HL-60/S4 treated with retinoic acid at 250 ng/mL for 4 days and 3 days (cell line): ENCODE measurements around the gene HIVEP3.

ENCODE experiments used
- in situ Hi-C: fragments of 300-500 bp; cut with MboI; formaldehyde crosslinking; loops from 2 replicates; pipeline ENCODE4 v1.7.0; 2022; ENCODE audit warnings: low sequenced_read_pairs

Gene HIVEP3

DNA sequence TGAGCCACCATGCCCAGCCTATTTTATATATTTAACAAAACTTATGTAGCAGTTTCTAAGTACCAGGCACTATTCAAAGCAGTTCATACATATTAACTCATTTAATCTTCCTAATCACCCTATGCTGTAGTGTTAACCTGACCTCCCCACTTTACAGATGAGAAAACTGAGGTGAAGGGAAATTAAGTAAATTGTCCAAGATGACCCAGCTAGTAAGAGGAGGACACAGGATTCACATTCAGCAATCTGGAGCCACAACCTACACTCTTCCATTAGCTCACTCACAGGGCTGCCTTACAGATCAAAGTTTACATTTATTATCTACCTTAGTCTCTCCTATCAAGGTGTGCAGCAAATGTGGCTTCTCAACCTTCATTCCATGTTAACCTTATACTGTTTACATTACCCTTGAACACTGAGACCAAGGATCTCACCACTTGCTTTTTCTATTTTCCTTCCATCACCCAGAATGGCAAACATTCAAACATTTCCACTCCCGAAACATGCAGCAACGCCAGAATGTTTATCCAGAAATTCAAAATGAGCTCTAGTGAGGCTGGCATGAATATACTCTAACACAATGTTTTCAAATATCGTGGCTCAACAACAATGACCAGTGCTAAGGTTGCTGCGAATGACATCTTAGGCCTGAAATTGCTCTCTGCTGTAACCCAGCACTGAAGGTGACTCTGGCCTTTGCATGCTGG is 24.5 kb downstream of the HIVEP3 start:
- in situ Hi-C loops, result no loop called here

DNA sequence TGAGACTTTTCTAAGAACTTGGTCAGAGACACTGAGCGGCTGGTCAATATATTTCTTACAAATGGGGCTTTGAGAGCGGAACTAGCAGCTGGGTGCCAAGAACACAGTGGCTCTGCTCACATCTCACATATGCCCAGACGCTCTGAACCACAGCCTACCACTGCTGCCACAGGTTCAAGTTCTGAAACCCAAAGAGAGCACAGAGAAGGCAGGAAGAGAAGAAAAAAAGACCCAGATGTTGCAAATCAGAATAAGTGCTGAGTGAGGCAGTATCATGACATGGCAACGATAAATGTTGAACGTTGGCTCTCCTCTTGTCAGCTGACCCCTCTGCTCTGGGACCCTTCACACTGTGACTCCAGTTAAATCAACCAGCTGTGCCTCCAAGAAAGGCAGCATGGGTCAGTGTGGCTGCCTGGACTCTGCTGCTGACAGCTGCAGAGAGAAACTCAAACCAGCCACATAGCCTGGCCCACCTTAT is 26.4 kb downstream of the HIVEP3 start:
- in situ Hi-C loops, result no loop called here

DNA sequence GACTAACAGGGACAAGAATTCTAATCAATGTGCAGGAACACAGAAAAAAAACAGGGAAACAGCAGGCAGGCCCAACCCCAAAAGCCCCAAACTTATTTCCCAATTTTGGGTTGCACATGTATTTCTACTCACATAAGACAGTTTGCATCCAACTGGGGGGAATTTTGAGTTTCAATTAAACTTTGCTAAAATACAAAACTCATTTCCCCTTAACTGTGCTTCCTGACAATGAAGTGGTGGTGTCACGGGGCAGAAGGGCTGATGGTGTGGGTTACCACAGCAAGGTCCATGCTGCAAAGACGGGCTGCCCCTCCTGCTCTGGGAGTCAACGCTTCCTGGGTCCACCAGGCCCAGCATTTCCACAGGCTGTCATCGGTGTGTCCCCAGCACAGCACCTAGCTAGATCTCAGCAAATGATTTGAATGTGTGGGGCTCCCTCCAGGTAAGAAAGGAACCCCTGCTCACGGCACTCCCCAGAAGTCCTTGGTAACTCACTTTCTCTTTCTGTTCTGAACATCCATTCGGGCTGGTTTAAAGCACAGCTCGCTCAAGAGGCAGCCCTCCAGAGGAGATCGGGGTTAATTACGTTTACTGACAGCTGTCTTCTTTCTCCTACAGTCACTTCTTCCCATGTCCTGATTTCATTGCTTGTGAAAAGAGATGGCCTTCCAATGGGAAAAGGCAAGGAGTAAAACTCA is 27.4 kb downstream of the HIVEP3 start:
- in situ Hi-C loops, result no loop called here

DNA sequence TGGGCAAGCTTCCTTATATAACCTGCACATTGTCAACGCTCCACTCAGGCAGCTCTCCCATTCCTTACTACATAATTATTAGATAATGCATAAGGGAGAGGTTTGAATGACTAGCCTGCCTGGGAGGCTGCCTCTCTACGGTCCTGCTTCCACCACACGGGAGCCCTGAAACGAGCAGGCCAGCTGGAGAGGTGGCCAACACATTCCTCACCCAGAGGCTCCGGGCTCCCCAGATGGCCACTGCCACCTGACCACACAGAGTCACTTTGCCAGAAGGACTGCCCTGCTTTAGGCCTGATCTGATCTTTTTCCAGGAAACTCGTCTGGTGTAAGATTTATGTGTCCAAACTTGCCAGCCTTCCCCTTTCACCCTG is 27.9 kb downstream of the HIVEP3 start:
- in situ Hi-C loops, result no loop called here

DNA sequence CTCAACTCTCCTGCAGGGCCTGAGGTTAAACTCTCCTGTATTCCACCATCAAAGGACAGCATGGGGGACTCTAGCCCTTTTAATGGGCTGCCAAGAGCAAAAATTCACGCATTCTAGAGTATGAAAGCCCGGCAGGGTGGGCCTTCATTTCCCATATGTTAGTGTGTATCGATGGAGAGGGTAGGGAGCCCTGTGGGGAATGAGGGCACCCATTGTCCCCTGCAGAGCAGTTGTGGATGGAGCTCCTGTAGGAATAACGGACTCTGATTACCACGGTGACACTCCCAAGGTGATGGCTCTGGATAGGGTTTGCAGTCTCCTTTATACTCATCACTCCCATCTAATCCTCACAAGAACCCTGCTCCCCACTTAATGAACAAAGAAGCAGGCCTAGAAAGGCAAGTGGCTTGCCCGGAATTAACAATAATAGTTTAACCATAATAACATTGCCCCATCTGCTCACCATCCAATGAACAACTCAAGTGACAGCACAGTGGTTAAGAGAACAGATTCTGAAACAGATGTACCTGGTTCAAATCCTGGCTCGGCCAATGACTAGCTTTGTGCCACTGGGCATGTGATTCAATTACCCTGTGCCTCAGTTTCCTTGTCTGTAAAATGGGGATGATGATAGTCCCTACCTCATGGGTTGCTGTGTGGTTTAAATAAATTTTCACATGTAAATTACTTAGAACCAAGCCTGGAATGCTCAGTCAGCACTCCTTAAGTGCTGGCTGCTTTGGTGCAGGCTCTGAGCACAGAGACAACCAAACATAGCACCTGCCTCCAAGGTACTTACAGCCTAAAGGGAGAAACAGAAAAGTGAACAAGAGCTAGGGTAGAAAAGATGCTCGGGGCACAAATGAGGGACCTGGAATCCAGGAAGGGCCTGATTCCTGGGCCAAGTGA is 29.0 kb downstream of the HIVEP3 start:
- in situ Hi-C loops, result no loop called here

DNA sequence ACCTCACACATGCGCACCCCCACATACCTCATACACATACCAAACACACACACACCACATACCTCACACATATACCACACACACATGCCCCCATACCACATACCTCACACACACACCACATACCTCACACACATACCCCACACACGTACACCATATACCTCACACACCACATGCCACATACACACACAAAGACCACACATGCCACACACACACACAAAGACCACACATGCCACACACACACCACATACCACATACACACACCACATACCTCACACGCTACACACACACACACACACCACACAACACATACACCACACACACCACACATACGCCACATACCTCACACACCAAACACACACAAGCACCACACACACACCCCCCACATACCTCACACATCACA is 30.0 kb downstream of the HIVEP3 start:
- in situ Hi-C loops, result no loop called here

DNA sequence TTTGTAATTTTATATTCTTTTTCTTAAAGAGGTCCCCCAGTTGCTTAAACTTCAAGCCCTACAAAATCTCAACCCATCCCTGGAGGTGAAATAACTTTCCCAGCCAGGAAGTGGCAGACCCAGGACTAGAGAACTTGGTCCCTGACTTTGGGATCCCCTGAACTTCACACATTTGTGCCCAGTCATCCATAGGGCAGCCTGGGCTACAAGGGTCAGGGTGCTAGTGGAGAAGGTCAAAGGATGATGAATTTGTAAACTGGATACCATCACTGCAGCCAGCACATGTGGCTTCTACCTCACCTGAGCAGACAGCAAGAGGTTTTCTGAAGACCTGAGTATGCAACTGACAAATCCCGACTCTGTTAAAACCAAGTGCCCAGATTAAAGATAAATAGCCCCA is 31.4 kb downstream of the HIVEP3 start:
- in situ Hi-C loops, result no loop called here

DNA sequence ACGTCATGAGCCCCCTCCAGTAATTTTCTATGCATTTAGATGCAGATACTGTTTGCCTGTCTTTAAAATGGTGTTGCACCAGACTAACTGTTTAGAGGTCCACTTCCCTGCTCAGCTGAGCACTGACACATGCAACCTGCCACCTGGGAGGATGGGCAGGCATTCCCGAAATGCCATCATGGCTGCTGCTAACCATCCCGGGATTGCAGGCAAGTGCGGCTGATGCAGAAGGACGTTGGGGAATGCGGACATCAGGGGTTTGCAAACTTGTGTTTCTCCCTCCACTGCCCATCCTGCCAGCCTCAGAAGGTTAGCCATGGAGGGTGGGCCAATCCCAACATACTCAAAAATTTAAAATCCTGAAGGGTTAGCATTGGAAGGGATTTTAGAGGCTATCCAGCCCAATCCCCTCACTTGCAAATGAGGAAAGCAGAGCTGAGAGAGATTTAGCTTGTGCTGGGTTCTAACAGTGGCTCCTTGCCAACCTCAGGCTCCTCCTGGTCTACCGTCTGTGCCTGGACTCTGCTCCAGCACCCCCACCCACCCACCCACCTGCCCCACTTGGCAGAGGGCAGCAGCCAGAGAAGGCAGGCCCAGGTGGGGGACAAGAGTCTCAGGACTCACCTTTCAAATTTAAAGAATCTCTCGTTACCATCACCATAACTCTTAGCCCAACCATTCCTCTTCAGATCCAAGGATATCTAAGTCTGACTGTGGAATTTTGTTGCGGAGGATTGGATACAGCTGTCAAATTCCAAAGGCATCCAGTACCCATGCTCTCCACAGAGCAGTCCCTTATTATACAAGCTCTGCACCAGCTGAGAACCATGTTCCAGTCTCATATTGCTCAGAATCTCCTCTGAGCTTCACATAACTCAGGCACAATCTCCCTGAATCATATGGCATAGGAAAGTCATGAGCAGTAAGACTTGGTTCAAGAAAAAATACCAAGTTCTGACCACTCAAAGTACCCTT is 34.2 kb downstream of the HIVEP3 start:
- in situ Hi-C loops, result no loop called here

DNA sequence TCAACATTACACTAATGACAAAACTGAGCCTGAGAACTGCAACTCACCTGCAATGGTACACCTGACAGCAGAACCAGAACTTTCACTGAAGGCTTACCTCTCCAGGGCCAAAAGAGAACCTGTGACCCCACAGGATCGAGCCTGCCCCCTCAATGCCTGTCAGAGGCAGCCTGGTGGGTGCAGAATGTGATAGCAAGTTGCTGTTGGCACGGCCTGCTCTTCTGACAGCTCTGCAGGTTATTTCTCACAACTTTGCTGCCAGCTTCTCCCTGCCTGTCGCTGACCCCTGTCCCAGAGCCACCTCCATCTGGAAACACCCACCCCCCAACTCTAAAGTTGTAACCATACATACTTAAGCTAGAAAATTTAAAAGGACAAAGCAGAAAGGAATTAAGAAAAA is 35.2 kb downstream of the HIVEP3 start:
- in situ Hi-C loops, result no loop called here

DNA sequence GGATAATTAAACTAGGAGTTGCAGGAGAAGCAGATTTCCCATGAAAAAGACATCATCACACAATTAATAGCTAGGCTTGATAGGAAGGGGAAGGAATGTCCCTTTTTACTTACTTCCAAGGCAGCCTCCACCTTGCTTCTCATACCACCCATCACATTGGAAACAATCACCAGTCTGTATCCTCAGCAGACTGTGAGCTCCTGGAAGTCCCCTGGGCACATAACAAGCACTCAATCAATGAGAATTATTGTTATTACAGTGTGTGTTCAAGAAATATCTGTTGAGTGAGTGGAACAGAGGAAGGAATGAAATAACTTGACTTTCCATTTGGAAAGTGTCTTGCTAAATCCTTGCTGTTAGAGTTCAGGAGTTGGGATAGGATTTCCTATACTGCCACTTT is 36.2 kb downstream of the HIVEP3 start:
- in situ Hi-C loops, result no loop called here

DNA sequence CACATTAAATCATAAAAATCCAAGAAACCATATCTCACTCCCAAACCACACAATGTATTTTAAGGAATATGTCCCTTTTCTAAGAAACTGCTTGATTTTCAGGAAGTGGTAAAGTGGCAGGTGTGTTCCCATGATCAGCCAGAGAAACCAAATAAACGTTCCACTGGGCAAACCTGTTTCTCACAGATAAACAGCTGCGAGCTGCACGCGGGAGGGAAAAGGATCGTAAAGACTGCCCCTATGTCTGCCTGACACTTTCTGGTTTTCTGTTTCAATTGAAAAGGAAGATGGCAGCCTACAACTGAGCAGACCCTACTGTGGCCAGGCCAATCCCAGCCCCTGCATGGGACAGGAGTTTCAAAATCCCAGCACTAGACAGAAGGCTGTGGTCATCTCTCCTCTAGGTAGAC is 36.6 kb downstream of the HIVEP3 start:
- in situ Hi-C loops, result no loop called here

DNA sequence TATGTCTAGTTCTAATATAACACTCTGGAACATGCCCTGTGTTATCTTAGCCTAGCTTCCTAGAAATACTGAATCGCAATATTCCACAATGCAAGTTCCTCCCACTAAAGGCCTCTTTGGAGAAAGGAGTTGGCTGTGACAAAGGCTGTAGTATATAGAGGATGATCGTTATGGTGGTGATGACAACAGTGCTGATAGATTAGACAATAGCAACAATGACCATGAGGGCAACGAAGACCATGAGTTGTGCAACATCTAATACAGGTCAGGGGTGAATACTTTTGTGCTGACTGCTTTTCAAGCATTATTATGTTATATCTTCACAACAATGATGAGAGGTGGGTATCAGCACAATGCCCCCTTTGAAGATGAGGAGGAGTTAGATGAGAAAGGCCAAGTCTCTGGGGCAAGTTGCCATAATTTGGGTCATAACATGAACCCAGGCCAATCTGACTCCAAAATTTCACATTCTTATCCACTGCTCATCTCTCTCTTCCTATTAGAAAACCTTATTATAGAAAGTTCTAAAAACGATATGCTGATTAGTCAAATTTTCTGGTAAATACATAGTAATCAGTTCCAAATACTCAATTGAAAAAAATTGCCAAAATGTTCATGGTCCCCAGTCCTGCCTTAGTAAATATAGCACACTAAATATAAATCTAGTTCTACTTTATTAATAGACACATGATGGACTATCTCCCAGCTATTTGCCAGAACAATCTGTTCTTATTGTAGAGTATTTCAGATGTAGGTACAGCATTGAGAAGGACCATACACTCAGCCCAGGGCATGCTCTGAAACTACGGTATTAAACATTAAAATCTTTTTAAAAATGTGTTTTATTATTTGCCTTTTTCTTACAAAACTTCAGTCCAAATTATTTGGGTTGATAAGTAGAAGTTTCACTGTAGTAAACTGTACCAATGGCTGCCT is 37.5 kb downstream of the HIVEP3 start:
- in situ Hi-C loops, result no loop called here

DNA sequence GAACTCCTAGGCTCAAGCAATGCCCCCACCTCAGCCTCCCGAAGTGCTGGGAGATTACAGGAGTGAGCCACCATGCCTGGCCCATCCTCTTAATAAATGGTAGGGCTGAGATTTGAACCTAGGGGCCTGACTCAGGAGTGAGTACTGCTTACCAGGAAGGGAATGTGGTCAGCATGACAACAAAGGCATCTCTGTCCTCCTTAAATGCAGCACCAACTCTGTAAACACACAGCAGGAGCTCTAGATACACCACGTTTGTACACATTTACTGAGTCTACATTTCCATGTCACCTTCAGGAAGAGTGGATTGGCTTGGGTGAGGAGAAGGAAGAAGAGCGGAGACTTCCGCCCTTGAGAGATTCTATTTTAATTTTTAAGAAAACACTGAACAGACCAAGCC is 38.5 kb downstream of the HIVEP3 start:
- in situ Hi-C loops, result no loop called here

DNA sequence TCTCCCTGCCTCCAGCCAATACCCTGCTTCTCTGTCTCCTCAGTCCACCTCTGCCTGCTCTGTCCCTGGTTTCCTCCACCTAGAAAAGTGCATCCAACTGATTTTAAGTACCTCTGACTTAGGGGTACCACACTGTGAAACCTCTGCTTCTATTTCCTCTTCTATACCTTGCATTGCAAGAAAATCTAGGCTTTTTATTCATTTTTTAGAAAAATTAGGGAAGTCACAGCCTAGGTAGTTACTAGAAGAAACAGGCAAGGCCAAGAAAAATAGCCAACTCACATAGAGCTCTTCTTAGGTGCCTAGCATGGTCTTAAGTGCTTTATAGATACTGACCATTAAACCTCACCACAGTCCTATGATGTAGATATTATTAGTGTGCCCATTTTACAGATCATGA is 39.1 kb downstream of the HIVEP3 start:
- in situ Hi-C loops, result no loop called here

DNA sequence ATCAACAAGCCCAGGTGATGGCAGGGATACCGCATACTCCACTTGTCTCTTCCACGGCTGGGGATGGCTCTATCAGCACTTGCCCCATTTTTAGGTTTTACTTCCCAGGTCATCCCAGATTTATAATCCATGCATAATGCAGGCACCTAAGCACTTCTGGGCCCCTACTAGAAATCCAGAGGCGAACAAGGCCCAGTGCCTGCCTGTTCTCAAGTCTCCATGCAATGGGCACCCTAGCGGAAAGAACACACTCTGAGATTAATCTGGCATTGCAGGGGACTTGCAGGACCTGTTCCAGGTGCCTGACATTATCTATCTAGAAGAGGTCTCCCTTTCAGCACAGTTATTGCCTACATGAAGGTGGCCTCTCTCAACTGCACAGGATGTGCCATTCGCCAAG is 39.8 kb downstream of the HIVEP3 start:
- in situ Hi-C loops, result no loop called here

DNA sequence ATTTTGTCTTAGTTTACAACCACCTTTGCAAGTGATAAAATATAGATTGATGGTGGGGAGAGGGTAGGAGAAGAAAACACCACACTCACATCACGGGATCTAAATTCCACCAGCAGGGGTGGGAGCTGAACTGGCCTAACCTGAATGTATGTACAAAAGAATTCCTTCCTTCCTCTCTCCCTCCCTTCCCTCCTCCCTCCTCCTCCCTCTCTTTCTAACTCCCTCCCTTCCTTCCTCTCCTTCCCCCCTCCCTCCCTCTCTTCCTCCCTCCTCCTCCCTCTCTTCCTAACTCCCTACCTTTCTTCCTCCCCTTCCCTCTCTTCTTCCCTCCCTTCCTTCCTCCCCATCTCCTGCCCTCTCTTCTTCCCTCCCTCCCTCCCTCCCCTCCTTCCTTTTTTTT is 40.2 kb downstream of the HIVEP3 start:
- in situ Hi-C loops, result no loop called here

DNA sequence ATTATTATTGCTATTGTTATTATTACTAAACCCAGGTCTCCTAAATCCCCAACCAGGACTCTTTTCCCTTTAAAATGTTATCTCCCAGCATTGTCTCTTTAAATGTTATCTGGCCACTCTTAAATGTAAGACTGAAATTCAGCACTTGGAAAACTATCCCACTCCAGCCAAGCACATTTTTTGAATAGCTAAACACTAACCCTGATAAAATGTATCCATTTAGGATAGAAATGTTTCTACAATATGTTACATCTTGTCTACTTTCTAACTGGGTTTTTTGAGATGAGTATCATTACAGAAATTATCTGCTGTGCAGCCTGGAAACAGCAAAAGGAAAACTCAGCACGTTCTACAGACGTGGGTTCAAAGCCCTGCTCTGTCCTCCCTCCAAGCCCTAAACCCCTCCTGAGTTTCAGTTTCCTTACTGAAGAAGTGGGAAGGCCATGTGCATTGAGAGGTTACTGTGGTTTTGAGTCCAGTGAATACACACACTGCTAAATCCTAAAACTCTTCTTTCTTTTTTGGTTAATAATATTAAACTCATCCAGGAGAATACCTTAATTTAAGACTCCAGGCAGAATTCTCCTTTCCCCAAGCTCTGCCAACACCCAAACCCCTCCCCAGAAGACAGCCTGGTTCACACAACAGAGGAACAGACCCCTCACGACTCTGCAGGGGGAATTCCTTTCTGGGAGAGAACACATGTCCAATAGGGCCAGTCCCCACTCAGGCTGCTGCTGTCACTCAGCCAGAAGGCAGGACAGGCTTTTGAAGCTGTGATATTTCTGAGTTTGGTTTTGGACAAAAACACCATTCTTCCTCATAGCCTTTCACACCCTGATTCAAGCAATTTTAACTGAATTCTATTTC is 41.9 kb downstream of the HIVEP3 start:
- in situ Hi-C loops, result no loop called here

DNA sequence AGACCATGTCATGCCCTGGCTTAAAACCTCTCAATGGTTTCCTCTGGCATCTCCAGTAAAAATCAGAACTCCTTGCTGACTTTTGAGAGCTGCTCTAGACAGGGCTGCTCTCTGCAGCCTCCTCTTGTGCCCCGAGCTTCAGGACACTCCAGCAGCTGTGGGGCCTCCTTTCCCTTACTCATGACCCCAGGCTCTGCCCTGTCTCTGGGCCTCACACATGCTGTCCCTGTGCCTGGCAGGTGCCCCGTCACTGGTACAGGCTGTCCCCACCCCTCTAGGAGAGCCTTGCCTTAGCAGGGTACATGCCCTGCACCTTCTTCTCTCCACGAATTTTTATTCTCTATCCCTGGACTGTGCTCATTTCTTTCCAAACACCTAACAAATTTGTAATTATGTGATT is 43.2 kb downstream of the HIVEP3 start:
- in situ Hi-C loops, result no loop called here
